CD4-positive, alpha-beta T cell (primary cell): ENCODE data around the gene LIPI. TPM values are rescaled to one million over a fixed set of nuclear protein-coding genes. Genes with fewer than 3 reads are reported as not detected.
"Not testable (repeated sequence)": the region's sequence is repeated elsewhere in the genome, so short reads cannot be mapped to it uniquely, and the experiment has no call there.

ENCODE experiments used
- ATAC-seq: fragments of 200-7000 bp; cut with Tn5 transposase; one replicate; pipeline ENCODE4 v1.10.0; 2022; ENCODE audit warnings: mild to moderate bottlenecking; ENCODE audit not compliant: poor library complexity
- CTCF ChIA-PET: fragments of 350-600 bp; sonication (Branson Sonifier 250); formaldehyde crosslinking; loops from one replicate; lab custom pipeline; 2021; ENCODE audit warnings: antibody characterized with exemption, inconsistent platforms; lab: Charles Lee
- POLR2A ChIA-PET: fragments of 350-600 bp; sonication (Branson Sonifier 250); formaldehyde crosslinking; loops from one replicate; lab custom pipeline; 2021; ENCODE audit warnings: antibody characterized with exemption, inconsistent platforms; lab: Charles Lee
- DNase-seq, 14 experiments: peaks; one replicate each; pipeline ENCODE4 v3.0.0-alpha.2; 2013 to 2020; ENCODE audit warnings: mixed read lengths in 2 of 14
- H3K27ac ChIP-seq, 2 donors: one replicate each; pipeline versions ENCODE4 v1.5.1 to v1.7.0; 2013; ENCODE audit warnings: low read length in 2 of 2, low read depth in 1 of 2, mild to moderate bottlenecking in 1 of 2
- H3K27me3 ChIP-seq, 2 experiments: 1 replicate in 1 of 2; 2 replicates in 1 of 2; pipeline versions ENCODE4 v1.6.1 to v1.7.0; 2013; ENCODE audit warnings: low read length in 2 of 2, control low read depth in 1 of 2, mild to moderate bottlenecking in 1 of 2, moderate library complexity in 1 of 2; ENCODE audit not compliant: insufficient read depth in 2 of 2, control insufficient read depth in 1 of 2
- H3K36me3 ChIP-seq: one replicate; pipeline ENCODE4 v1.6.1; 2013; ENCODE audit warnings: low read length, control low read depth; ENCODE audit not compliant: insufficient read depth
- H3K4me1 ChIP-seq: one replicate; pipeline ENCODE4 v1.6.1; 2013; ENCODE audit warnings: low read length, control low read depth; ENCODE audit not compliant: insufficient read depth
- H3K4me3 ChIP-seq: one replicate; pipeline ENCODE4 v1.5.1; 2013; ENCODE audit warnings: mild to moderate bottlenecking, low read length, moderate library complexity
- H3K9me3 ChIP-seq, 2 experiments: 1 replicate in 1 of 2; 2 replicates in 1 of 2; pipeline versions ENCODE4 v1.6.1 to v1.7.0; 2013; ENCODE audit warnings: low read length in 2 of 2, mild to moderate bottlenecking in 2 of 2, control low read depth in 1 of 2, moderate library complexity in 1 of 2; ENCODE audit not compliant: control insufficient read depth in 1 of 2, insufficient read depth in 1 of 2
- H3K27ac Mint-ChIP-seq: one replicate; pipeline ENCODE4 v1.8.0; 2020; ENCODE audit warnings: mixed read lengths
- H3K27me3 Mint-ChIP-seq: one replicate; pipeline ENCODE4 v1.8.0; 2021; ENCODE audit warnings: mixed read lengths
- H3K36me3 Mint-ChIP-seq: one replicate; pipeline ENCODE4 v1.8.0; 2021; ENCODE audit warnings: low read depth, mixed read lengths
- H3K4me1 Mint-ChIP-seq: one replicate; pipeline ENCODE4 v1.8.0; 2021; ENCODE audit warnings: low read depth, mixed read lengths
- H3K4me3 Mint-ChIP-seq: one replicate; pipeline ENCODE4 v1.8.0; 2020; ENCODE audit warnings: mild to moderate bottlenecking, mixed read lengths
- H3K9me3 Mint-ChIP-seq: one replicate; pipeline ENCODE4 v1.8.0; 2020; ENCODE audit warnings: mixed read lengths
- intact Hi-C, 2 experiments: fragments of 100-400 bp; cut with DNase I in 1 of 2; cut with micrococcal nuclease in 1 of 2; formaldehyde crosslinking; loops; one replicate each; pipeline versions ENCODE4 v1.15.1 to v1.9.0; 2023 to 2025; cut with DNase I, micrococcal nuclease
- total RNA-seq, 174 experiments: library from RNA in 2 of 174; stranded (reverse) in 2 of 174; gene quantifications; one replicate each; pipeline ENCODE4 v1.2.3 and lab custom pipeline; 2021 to 2026
- TF ChIP-seq, protein P1 (sequence below): fragments of 200-600 bp; IDR thresholded peaks from one replicate; pipeline ENCODE4 v1.8.0; 2022; ENCODE audit warnings: antibody characterized with exemption, mild to moderate bottlenecking

The LIPI gene
- total RNA-seq, 2 experiments from 2014 or later = not detected

DNA sequence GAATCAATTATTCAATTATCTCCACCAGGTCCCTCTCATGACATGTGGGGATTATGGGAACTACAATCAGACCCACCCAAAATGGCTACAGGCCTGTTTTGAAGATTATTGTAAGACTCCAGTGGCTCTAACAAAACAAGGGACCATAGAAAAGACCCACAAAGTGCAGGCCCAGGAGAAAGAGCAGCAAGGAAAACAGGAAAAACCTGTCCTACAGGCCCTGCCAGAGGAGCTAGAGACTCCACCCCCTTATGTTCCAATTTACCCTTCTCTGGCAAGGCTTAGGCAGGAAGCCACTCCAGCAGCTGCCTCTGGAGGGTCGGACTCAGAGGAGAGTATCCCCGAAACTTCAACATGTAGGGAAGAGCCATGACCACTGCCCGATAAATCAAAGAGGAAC lies 96.5 kb downstream of the LIPI start:
- H3K27ac ChIP-seq = no peak overlapping the region
- no peak overlapping the region for H3K4me3 ChIP-seq
- intact Hi-C loops = no loop called here
- Mint-ChIP-seq H3K4me1 (no peaks in the 10 kb centered on the region), H3K27ac (no peak overlapping the region), H3K27me3 (no peaks in the 10 kb centered on the region), H3K9me3 (no peaks in the 10 kb centered on the region), H3K36me3 (no peaks in the 10 kb centered on the region), H3K4me3 (no peak overlapping the region)
- H3K4me1 ChIP-seq = no peaks in the 10 kb centered on the region
- ChIA-PET CTCF (no interaction called here), POLR2A (no interaction called here)
- no peaks in the 10 kb centered on the region for H3K36me3 ChIP-seq
- TF ChIP-seq, protein P1, sequence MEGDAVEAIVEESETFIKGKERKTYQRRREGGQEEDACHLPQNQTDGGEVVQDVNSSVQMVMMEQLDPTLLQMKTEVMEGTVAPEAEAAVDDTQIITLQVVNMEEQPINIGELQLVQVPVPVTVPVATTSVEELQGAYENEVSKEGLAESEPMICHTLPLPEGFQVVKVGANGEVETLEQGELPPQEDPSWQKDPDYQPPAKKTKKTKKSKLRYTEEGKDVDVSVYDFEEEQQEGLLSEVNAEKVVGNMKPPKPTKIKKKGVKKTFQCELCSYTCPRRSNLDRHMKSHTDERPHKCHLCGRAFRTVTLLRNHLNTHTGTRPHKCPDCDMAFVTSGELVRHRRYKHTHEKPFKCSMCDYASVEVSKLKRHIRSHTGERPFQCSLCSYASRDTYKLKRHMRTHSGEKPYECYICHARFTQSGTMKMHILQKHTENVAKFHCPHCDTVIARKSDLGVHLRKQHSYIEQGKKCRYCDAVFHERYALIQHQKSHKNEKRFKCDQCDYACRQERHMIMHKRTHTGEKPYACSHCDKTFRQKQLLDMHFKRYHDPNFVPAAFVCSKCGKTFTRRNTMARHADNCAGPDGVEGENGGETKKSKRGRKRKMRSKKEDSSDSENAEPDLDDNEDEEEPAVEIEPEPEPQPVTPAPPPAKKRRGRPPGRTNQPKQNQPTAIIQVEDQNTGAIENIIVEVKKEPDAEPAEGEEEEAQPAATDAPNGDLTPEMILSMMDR = no peak
- ATAC-seq (no peak), DNase-seq (no peak)
- H3K9me3 ChIP-seq = no peaks in the 10 kb centered on the region
- H3K27me3 ChIP-seq = no peaks in the 10 kb centered on the region

DNA sequence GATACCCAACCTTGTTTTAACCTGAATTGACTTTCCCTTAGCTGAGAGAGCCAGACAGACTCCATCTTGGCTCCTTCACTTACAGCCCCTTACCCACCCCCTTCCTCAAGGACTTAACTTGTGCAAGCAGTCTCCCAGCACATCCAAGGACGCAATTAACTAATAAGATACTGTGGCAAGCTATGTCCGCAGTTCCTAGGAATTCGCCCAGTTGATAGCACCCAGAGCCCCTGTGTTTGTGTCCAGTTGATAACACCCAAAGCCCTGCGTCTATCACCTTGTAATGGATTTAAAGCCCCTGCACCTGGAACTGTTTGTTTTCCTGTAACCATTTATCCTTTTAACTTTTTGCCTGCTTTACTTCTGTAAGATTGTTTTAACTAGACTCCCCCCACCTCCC lies 106.2 kb downstream of the LIPI start:
- H3K27me3 Mint-ChIP-seq, H3K27ac Mint-ChIP-seq, CTCF ChIA-PET, H3K36me3 Mint-ChIP-seq, H3K27ac ChIP-seq, DNase-seq, intact Hi-C loops, H3K36me3 ChIP-seq, H3K4me1 Mint-ChIP-seq, H3K4me1 ChIP-seq, ATAC-seq, H3K4me3 Mint-ChIP-seq, H3K9me3 ChIP-seq, H3K27me3 ChIP-seq, H3K9me3 Mint-ChIP-seq, POLR2A ChIA-PET, H3K4me3 ChIP-seq: not testable (repeated sequence)

DNA sequence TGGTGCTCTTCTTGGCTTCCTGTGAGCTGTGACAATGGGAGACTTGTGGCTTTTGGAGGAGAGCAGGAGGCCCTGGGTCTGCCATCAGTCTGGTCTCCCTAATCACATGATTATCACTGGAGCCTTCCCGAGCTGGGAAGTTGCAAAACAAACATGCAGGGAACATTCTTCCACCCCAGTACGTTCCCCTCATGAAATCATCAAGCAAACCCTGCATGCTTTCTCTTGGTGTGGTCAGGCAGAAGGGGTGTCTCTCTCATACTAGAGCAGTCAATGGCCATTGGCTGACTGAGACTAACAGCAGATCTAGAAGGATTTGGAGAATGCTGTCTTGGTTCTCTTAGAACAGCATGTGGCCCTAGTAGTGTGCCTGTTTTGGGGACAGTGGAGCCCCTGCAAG lies 111.2 kb downstream of the LIPI start:
- Histone ChIP-seq H3K4me3 (no peak overlapping the region), H3K4me1 (no peaks in the 10 kb centered on the region), H3K9me3 (no peaks in the 10 kb centered on the region), H3K27me3 (no peaks in the 10 kb centered on the region), H3K27ac (no peak overlapping the region), H3K36me3 (no peaks in the 10 kb centered on the region)
- TF ChIP-seq, protein P1 = no peak
- intact Hi-C loops = no loop called here
- Mint-ChIP-seq H3K27ac (no peak overlapping the region), H3K9me3 (peaks cover 5% of the 10 kb centered on the region), H3K36me3 (no peaks in the 10 kb centered on the region), H3K27me3 (no peaks in the 10 kb centered on the region), H3K4me3 (no peak overlapping the region), H3K4me1 (no peaks in the 10 kb centered on the region)
- POLR2A ChIA-PET = no interaction called here
- DNase-seq = no peak
- CTCF ChIA-PET = no interaction called here
- no peak for ATAC-seq

DNA sequence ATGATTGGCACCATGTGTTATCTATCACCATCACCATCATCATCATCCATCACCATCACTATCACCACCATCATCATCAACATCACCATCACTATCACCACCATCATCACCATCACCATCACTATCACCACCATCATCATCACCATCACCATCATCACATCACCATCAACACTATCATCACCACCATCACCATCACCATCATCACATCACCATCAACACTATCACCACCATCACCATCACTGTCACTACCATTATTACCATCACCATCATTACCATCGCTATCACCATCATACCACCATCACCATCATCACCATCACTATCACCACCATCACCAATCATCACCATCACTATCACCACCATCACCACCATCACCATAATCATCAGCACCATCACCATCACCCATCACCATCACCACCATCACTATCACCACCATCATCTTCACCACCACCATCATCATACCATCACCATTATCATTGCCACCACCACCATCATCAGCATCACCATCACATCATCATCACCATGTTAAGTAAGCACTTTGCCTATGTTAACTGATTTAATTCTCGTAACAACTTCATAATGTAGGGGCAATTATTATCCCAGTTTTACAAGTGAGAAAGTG lies 112.8 kb downstream of the LIPI start:
- no peak for DNase-seq
- no peaks in the 10 kb centered on the region for H3K36me3 ChIP-seq
- CTCF ChIA-PET = no interaction called here
- H3K36me3 Mint-ChIP-seq = no peaks in the 10 kb centered on the region
- intact Hi-C loops = no loop called here
- H3K4me1 ChIP-seq = no peaks in the 10 kb centered on the region
- POLR2A ChIA-PET = no interaction called here
- no peaks in the 10 kb centered on the region for H3K4me1 Mint-ChIP-seq
- no peaks in the 10 kb centered on the region for H3K27me3 Mint-ChIP-seq
- TF ChIP-seq, protein P1 = no peak
- H3K9me3 Mint-ChIP-seq = peaks cover 5% of the 10 kb centered on the region
- no peak overlapping the region for H3K27ac Mint-ChIP-seq
- no peak overlapping the region for H3K27ac ChIP-seq
- peaks cover 0 to 2% of the 10 kb centered on the region in 2 experiments for H3K9me3 ChIP-seq
- no peak overlapping the region for H3K4me3 Mint-ChIP-seq
- no peaks in the 10 kb centered on the region for H3K27me3 ChIP-seq
- H3K4me3 ChIP-seq = no peak overlapping the region
- ATAC-seq = no peak
